K562 (cell line): ENCODE results near the gene SLC44A2.

Source experiments
- FOXA1 ChIP-seq: fragments of 450-650 bp; IDR thresholded peaks from 2 replicates; pipeline ENCODE4 v1.6.1; 2016; ENCODE audit warnings: mild to moderate bottlenecking, borderline replicate concordance
- FOXK2 ChIP-seq, 2 experiments: fragments of 450-650 bp; IDR thresholded peaks in 1 of 2; conservative IDR thresholded peaks in 1 of 2; 2 replicates each; pipeline ENCODE4 v1.6.1; 2016; ENCODE audit warnings: low read depth in 2 of 2, mild to moderate bottlenecking in 1 of 2
- HNRNPLL ChIP-seq: fragments of 200-400 bp; formaldehyde crosslinking; IDR thresholded peaks from 2 replicates; pipeline ENCODE4 v1.6.1; 2017; ENCODE audit warnings: low read length, low read depth, mild to moderate bottlenecking; ENCODE audit not compliant: poor library complexity, severe bottlenecking
- POLR2AphosphoS5 ChIP-seq: IDR thresholded peaks from 2 replicates; pipeline ENCODE4 v1.6.1; 2011; ENCODE audit warnings: mild to moderate bottlenecking, low read depth, low read length, moderate library complexity; ENCODE audit not compliant: control insufficient read depth, insufficient read depth
- TBL1XR1 ChIP-seq, 2 experiments: IDR thresholded peaks; 2 replicates each; pipeline ENCODE4 v1.6.1; 2012; ENCODE audit warnings: improper control_type of control experiment in 2 of 2, low read length in 2 of 2, mild to moderate bottlenecking in 1 of 2
- TF ChIP-seq, protein P1 (sequence below): sonication (generic); formaldehyde crosslinking; IDR thresholded peaks from 2 replicates; pipeline ENCODE4 v1.8.1; 2023; ENCODE audit warnings: mild to moderate bottlenecking, missing genetic modification reagents
- TF ChIP-seq, protein P2 (sequence below): fragments of 450-650 bp; conservative IDR thresholded peaks from 2 replicates; pipeline ENCODE4 v1.6.1; 2016; ENCODE audit warnings: missing genetic modification characterization, low read depth, mild to moderate bottlenecking, missing compliant biosample characterization, moderate library complexity
- TF ChIP-seq, protein P3 (sequence below), 3 experiments: IDR thresholded peaks in 2 of 3; conservative IDR thresholded peaks in 1 of 3; 2 replicates each; pipeline ENCODE4 v1.5.1; 2011 to 2012; ENCODE audit warnings: low read length in 3 of 3, mild to moderate bottlenecking in 3 of 3, control low read depth in 2 of 3, improper control_type of control experiment in 1 of 3, inconsistent platforms in 1 of 3, low read depth in 1 of 3, mixed read lengths in 1 of 3, moderate library complexity in 1 of 3; ENCODE audit not compliant: insufficient read depth in 2 of 3

DNA sequence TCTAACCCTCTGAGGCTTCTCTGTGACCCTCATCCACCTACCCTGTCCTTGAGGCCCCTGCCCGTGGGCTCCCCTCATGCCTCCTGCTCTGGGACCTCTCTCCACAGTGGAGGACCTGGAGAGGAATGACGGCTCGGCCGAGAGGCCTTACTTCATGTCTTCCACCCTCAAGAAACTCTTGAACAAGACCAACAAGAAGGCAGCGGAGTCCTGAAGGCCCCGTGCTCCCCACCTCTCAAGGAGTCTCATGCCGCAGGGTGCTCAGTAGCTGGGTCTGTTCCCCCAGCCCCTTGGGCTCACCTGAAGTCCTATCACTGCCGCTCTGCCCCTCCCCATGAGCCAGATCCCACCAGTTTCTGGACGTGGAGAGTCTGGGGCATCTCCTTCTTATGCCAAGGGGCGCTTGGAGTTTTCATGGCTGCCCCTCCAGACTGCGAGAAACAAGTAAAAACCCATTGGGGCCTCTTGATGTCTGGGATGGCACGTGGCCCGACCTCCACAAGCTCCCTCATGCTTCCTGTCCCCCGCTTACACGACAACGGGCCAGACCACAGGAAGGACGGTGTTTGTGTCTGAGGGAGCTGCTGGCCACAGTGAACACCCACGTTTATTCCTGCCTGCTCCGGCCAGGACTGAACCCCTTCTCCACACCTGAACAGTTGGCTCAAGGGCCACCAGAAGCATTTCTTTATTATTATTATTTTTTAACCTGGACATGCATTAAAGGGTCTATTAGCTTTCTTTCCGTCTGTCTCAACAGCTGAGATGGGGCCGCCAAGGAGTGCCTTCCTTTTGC lies 18.0 kb downstream of the SLC44A2 start:
- no peak for TF ChIP-seq HNRNPLL
- TF ChIP-seq, protein P1, sequence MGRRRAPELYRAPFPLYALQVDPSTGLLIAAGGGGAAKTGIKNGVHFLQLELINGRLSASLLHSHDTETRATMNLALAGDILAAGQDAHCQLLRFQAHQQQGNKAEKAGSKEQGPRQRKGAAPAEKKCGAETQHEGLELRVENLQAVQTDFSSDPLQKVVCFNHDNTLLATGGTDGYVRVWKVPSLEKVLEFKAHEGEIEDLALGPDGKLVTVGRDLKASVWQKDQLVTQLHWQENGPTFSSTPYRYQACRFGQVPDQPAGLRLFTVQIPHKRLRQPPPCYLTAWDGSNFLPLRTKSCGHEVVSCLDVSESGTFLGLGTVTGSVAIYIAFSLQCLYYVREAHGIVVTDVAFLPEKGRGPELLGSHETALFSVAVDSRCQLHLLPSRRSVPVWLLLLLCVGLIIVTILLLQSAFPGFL = no peak
- no peak for TF ChIP-seq FOXK2 (conservative IDR thresholded peaks at IDR 0.05 in 1 of 2, IDR thresholded peaks at IDR 0.05 in 1 of 2; ENCODE audit: low read depth in 2 of 2)
- TF ChIP-seq, protein P2, sequence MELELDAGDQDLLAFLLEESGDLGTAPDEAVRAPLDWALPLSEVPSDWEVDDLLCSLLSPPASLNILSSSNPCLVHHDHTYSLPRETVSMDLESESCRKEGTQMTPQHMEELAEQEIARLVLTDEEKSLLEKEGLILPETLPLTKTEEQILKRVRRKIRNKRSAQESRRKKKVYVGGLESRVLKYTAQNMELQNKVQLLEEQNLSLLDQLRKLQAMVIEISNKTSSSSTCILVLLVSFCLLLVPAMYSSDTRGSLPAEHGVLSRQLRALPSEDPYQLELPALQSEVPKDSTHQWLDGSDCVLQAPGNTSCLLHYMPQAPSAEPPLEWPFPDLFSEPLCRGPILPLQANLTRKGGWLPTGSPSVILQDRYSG (tag) = no peak
- TF ChIP-seq, protein P3, sequence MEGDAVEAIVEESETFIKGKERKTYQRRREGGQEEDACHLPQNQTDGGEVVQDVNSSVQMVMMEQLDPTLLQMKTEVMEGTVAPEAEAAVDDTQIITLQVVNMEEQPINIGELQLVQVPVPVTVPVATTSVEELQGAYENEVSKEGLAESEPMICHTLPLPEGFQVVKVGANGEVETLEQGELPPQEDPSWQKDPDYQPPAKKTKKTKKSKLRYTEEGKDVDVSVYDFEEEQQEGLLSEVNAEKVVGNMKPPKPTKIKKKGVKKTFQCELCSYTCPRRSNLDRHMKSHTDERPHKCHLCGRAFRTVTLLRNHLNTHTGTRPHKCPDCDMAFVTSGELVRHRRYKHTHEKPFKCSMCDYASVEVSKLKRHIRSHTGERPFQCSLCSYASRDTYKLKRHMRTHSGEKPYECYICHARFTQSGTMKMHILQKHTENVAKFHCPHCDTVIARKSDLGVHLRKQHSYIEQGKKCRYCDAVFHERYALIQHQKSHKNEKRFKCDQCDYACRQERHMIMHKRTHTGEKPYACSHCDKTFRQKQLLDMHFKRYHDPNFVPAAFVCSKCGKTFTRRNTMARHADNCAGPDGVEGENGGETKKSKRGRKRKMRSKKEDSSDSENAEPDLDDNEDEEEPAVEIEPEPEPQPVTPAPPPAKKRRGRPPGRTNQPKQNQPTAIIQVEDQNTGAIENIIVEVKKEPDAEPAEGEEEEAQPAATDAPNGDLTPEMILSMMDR (IDR thresholded peaks at IDR 0.05 in 2 of 3, conservative IDR thresholded peaks at IDR 0.05 in 1 of 3; ENCODE audit: insufficient read depth in 2 of 3, low read depth in 1 of 3, low read length in 3 of 3) = no peak
- no peak for TF ChIP-seq POLR2AphosphoS5
- TF ChIP-seq TBL1XR1 (IDR thresholded peaks at IDR 0.05; ENCODE audit: low read length in 2 of 2) = no peak
- no peak for TF ChIP-seq FOXA1
